Measurements from ENCODE around the gene DENND10.

DNA sequence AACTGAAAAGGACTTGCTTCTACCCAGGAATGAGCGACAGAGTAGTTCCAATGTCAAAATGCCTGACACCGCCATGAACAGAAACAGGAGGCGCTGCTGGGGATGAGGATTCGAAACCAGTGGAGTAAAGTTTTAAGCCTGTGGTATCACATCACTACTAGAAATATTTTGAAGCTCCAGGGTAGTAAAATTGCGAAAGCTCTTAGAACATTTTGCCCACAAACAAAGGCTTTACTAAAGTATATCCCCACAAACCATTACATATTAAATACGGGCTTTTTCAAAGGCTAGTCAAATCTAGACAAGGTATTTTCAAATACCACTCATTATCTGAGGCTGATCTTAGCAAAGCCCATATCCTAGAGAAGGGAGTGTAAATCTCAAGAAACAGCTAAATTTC, 72.3 kb downstream of the DENND10 start:
- TF ChIP-seq, protein P1, sequence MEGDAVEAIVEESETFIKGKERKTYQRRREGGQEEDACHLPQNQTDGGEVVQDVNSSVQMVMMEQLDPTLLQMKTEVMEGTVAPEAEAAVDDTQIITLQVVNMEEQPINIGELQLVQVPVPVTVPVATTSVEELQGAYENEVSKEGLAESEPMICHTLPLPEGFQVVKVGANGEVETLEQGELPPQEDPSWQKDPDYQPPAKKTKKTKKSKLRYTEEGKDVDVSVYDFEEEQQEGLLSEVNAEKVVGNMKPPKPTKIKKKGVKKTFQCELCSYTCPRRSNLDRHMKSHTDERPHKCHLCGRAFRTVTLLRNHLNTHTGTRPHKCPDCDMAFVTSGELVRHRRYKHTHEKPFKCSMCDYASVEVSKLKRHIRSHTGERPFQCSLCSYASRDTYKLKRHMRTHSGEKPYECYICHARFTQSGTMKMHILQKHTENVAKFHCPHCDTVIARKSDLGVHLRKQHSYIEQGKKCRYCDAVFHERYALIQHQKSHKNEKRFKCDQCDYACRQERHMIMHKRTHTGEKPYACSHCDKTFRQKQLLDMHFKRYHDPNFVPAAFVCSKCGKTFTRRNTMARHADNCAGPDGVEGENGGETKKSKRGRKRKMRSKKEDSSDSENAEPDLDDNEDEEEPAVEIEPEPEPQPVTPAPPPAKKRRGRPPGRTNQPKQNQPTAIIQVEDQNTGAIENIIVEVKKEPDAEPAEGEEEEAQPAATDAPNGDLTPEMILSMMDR (IDR thresholded peaks at IDR 0.05; ENCODE audit: low read depth, low read length, poor library complexity, severe bottlenecking) = no peak
- TF ChIP-seq EZH2phosphoT487 (IDR thresholded peaks at IDR 0.05; ENCODE audit: borderline replicate concordance, low read length) = no peak
